Spleen (tissue), 7 donors: ENCODE measurements around the gene ZMIZ1.

ENCODE experiments used
- POLR2A ChIP-seq, 3 donors: fragments of 450-650 bp; IDR thresholded peaks; one replicate each; pipeline ENCODE4 v1.5.1; 2017; ENCODE audit warnings: antibody characterized with exemption in 3 of 3, mild to moderate bottlenecking in 1 of 3
- POLR2AphosphoS5 ChIP-seq, 3 donors: sonication (generic); formaldehyde crosslinking; IDR thresholded peaks; one replicate each; pipeline ENCODE4 v1.5.1; 2017; ENCODE audit warnings: antibody characterized with exemption in 3 of 3
- TF ChIP-seq, protein P1 (sequence below), 11 experiments: fragments of 200-600 bp in 7 of 11; fragments of 450-650 bp in 4 of 11; sonication (generic) in 4 of 11; IDR thresholded peaks in 8 of 11; conservative IDR thresholded peaks in 3 of 11; 1 replicate in 7 of 11; 2 replicates in 4 of 11; pipeline versions ENCODE4 v1.4.0 to v1.8.0; 2016 to 2021; ENCODE audit warnings: antibody characterized with exemption in 11 of 11, inconsistent platforms in 4 of 11, mild to moderate bottlenecking in 1 of 11
- donor health status: DM: no; HTN: no; CAD: no; lungs with moderate emphysema.
- donor health status: DM: no; HTN: no; CAD: no.
- donor health status: DM: no; HTN: no; CAD: no.

DNA sequence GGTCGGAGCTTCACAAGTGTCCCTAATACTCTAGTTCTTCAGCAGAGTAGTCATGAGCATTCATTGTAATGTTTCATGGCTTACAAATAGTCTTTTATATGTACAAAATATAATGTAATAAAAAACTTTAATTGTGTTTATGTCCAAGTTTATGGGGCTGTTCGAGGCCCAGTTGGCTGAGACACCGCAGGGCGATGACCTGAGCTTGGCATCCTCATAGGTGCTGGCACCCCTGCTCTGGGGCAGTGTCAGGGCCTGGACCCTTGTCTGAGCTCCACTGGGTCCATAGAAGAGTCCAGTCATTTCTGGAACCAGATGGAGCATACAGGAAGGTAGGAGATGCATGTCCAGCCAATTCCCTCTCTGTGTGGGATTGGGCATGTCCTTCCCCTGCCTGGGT, 12.9 kb upstream of the ZMIZ1 start:
- TF ChIP-seq, protein P1, sequence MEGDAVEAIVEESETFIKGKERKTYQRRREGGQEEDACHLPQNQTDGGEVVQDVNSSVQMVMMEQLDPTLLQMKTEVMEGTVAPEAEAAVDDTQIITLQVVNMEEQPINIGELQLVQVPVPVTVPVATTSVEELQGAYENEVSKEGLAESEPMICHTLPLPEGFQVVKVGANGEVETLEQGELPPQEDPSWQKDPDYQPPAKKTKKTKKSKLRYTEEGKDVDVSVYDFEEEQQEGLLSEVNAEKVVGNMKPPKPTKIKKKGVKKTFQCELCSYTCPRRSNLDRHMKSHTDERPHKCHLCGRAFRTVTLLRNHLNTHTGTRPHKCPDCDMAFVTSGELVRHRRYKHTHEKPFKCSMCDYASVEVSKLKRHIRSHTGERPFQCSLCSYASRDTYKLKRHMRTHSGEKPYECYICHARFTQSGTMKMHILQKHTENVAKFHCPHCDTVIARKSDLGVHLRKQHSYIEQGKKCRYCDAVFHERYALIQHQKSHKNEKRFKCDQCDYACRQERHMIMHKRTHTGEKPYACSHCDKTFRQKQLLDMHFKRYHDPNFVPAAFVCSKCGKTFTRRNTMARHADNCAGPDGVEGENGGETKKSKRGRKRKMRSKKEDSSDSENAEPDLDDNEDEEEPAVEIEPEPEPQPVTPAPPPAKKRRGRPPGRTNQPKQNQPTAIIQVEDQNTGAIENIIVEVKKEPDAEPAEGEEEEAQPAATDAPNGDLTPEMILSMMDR (IDR thresholded peaks at IDR 0.05 in 8 of 11, conservative IDR thresholded peaks at IDR 0.05 in 3 of 11): no peak
- TF ChIP-seq POLR2AphosphoS5 (IDR thresholded peaks at IDR 0.05) (no peak), POLR2A (IDR thresholded peaks at IDR 0.05) (no peak)
